GM18907 (cell line): Measurements from ENCODE around the gene KIAA0319L.
"Not testable (repeated sequence)": the region's sequence is repeated elsewhere in the genome, so short reads cannot be mapped to it uniquely, and the experiment has no call there.

ENCODE experiments used
- ATAC-seq: cut with Tn5 transposase; IDR thresholded peaks from one replicate; pipeline ENCODE4 v1.9.1; 2021; ENCODE audit warnings: mild to moderate bottlenecking, moderate library complexity; ENCODE audit not compliant: unreplicated experiment

Gene KIAA0319L

GRCh38 chr1:35585281-35585680, 28.1 kb upstream of the KIAA0319L start:
- no peak for ATAC-seq

GRCh38 chr1:35581621-35582020, 24.4 kb upstream of the KIAA0319L start:
- not testable (repeated sequence) for ATAC-seq

GRCh38 chr1:35580949-35581388, 23.8 kb upstream of the KIAA0319L start:
- ATAC-seq: no peak

- ATAC-seq: peak; percentile 77
Observed at GRCh38 chr1:35577071-35577998, 20.1 kb upstream of the KIAA0319L start.

- not testable (repeated sequence) for ATAC-seq
Observed at GRCh38 chr1:35576766-35577070, 19.5 kb upstream of the KIAA0319L start.

- ATAC-seq: no peak
Observed at GRCh38 chr1:35576061-35576765, 19.0 kb upstream of the KIAA0319L start.

- ATAC-seq: no peak
Observed at GRCh38 chr1:35575416-35575958, 18.3 kb upstream of the KIAA0319L start.

- no peak for ATAC-seq
Observed at GRCh38 chr1:35574655-35575415, 17.6 kb upstream of the KIAA0319L start.

- ATAC-seq: no peak
Observed at GRCh38 chr1:35574125-35574654, 17.0 kb upstream of the KIAA0319L start.

GRCh38 chr1:35573198-35574124, 16.3 kb upstream of the KIAA0319L start, which contains the start of gene TFAP2E:
TFAP2E (plus strand) TSS chr1:35573314; CDS start chr1:35573578, 264 bp downstream.
- ATAC-seq: no peak

- no peak for ATAC-seq
Observed at GRCh38 chr1:35572296-35572695, 15.1 kb upstream of the KIAA0319L start.

GRCh38 chr1:35571263-35571662, 14.1 kb upstream of the KIAA0319L start:
- no peak for ATAC-seq

- no peak for ATAC-seq
Observed at GRCh38 chr1:35570589-35571137, 13.5 kb upstream of the KIAA0319L start.

GRCh38 chr1:35569936-35570335, 12.7 kb upstream of the KIAA0319L start:
- no peak for ATAC-seq

GRCh38 chr1:35568975-35569395, 11.8 kb upstream of the KIAA0319L start:
- no peak for ATAC-seq

- ATAC-seq: no peak
Observed at GRCh38 chr1:35567947-35568558, 10.8 kb upstream of the KIAA0319L start.

- ATAC-seq: no peak
Observed at GRCh38 chr1:35565742-35566133, 8.5 kb upstream of the KIAA0319L start.

GRCh38 chr1:35564884-35565741, 7.9 kb upstream of the KIAA0319L start:
- no peak for ATAC-seq
